Measurements from ENCODE around the gene LRRC49.

DNA sequence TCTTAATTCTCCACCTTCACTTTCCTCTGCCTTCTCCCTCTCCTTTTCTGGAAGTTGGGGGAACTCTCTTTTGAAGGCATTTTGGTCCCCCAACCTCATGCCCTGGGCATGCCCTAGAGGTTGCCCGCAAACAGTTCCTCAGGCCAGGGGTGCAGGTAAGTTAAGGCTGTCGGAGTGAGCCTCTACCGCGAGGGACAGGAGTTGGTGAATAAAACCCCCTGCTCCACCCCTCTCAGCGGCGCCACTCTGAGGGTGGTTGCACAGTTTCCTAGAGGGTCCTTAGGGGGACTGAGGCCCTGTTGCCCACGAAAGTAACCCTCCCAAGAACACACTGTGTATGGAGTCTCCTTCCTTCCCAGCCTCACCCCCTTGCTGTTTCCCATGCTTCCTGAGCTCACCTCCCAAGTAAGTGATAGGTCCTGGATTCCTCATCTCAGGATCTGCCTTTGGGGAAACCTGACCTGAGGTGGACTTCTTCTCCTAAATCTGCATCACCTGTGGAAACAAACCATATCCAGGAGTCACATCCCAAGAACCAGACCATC, 199.5 kb downstream of the LRRC49 start:
- TF ChIP-seq, protein P1, sequence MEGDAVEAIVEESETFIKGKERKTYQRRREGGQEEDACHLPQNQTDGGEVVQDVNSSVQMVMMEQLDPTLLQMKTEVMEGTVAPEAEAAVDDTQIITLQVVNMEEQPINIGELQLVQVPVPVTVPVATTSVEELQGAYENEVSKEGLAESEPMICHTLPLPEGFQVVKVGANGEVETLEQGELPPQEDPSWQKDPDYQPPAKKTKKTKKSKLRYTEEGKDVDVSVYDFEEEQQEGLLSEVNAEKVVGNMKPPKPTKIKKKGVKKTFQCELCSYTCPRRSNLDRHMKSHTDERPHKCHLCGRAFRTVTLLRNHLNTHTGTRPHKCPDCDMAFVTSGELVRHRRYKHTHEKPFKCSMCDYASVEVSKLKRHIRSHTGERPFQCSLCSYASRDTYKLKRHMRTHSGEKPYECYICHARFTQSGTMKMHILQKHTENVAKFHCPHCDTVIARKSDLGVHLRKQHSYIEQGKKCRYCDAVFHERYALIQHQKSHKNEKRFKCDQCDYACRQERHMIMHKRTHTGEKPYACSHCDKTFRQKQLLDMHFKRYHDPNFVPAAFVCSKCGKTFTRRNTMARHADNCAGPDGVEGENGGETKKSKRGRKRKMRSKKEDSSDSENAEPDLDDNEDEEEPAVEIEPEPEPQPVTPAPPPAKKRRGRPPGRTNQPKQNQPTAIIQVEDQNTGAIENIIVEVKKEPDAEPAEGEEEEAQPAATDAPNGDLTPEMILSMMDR (IDR thresholded peaks at IDR 0.05 in 2 of 3, conservative IDR thresholded peaks at IDR 0.05 in 1 of 3; ENCODE audit: control insufficient read depth in 2 of 3, extremely low read depth in 1 of 3, insufficient read depth in 1 of 3, low read depth in 3 of 3, low read length in 3 of 3): no peak
- TF ChIP-seq SMC3 (IDR thresholded peaks at IDR 0.05; ENCODE audit: borderline replicate concordance, low read length): no peak
- no peak for TF ChIP-seq KDM1A (IDR thresholded peaks at IDR 0.05; ENCODE audit: borderline replicate concordance)
- no peak for TF ChIP-seq RB1 (IDR thresholded peaks at IDR 0.05; ENCODE audit: borderline replicate concordance)
- TF ChIP-seq EP300 (IDR thresholded peaks at IDR 0.05; ENCODE audit: borderline replicate concordance in 1 of 2, control insufficient read depth in 1 of 2, low read depth in 2 of 2, low read length in 2 of 2): no peak
- TF ChIP-seq SIX5 (IDR thresholded peaks at IDR 0.05; ENCODE audit: low read depth, low read length, severe bottlenecking): no peak
- TF ChIP-seq JUNB (IDR thresholded peaks at IDR 0.05): no peak
- TF ChIP-seq GABPA (IDR thresholded peaks at IDR 0.05; ENCODE audit: low read depth): no peak
- TF ChIP-seq RELA (IDR thresholded peaks at IDR 0.05; ENCODE audit: borderline replicate concordance, partially characterized antibody): no peak

Measured in GM12878 (cell line).